ENCODE measurements around the gene COL13A1.

Gene COL13A1

DNA sequence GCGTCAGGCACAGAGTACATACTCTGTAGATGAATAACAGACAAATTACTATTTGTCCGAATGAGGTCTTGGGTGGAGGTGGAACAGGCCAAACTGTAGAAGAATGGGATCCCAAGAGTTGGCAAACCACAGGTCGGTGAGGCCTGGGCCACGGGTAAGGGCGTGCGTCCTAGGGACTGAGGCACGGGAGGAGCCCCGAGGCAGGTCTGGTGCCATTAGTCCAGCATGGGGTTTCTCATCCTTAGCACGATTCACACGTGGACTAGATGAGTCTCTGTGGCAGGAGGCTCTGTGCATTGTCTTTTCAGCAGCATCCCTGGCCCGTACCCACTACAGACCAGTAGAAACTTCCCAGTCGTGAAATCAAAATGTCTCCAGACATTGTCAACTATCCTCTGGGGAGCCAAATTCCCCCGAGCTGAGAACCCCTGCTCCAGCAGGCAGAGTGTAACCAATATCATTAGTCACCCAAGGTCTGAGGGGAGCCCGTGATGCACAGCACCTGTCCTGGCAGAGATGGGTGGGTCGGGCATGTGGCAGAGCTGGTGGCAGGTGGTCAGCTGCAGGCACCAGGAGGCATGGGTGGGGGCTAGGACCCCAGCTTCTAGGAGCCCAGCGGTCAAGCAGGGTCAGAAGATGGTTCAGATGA lies 61.3 kb downstream of the COL13A1 start:
- no peak for DNase-seq (ENCODE audit: low spot score)
- TF ChIP-seq, protein P1, sequence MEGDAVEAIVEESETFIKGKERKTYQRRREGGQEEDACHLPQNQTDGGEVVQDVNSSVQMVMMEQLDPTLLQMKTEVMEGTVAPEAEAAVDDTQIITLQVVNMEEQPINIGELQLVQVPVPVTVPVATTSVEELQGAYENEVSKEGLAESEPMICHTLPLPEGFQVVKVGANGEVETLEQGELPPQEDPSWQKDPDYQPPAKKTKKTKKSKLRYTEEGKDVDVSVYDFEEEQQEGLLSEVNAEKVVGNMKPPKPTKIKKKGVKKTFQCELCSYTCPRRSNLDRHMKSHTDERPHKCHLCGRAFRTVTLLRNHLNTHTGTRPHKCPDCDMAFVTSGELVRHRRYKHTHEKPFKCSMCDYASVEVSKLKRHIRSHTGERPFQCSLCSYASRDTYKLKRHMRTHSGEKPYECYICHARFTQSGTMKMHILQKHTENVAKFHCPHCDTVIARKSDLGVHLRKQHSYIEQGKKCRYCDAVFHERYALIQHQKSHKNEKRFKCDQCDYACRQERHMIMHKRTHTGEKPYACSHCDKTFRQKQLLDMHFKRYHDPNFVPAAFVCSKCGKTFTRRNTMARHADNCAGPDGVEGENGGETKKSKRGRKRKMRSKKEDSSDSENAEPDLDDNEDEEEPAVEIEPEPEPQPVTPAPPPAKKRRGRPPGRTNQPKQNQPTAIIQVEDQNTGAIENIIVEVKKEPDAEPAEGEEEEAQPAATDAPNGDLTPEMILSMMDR (IDR thresholded peaks at IDR 0.05): no peak
- Histone ChIP-seq H3K4me3 (no peak overlapping the region), H3K27ac (no peak overlapping the region)

DNA sequence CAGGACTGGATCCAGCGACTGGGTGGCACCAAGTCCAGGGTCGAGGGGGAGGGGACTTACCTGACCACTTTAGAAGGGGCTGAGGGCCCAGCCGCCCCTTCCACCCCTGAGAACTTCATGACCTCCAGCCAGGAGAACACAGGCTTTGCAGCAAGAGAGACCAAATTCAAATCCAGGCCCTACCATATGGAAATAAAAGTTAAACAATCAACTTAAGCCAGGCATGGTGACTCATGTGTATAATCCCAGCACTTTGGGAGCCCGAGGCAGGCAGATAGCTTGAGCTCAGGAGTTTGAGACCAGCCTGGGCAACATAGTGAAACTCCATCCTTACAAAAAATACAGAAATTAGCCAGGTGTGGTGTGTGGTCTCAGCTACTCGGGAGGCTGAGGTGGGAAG lies 61.9 kb downstream of the COL13A1 start:
- DNase-seq (ENCODE audit: low spot score): no peak

DNA sequence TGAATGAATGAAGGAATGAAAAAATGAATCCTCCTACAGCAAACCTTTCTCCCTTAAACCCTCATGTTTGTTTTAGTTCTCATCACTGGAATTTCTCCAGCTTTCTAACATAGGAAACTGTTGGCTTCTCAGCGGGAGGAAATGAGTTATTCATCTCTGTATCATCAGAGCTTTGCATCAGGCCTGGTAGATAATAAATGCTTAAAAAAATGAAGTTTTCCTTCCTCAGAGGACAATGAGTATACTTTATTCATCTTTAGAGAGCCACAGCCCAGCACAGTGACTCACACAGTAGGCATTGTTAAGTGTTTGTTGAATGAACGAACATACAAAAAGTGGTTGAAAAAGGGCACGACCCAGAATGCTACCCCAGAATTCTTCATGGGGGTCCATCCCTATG lies 62.6 kb downstream of the COL13A1 start:
- Histone ChIP-seq H3K27ac (no peak overlapping the region), H3K4me3 (no peak overlapping the region)
- TF ChIP-seq, protein P1 (IDR thresholded peaks at IDR 0.05): no peak
- DNase-seq (ENCODE audit: low spot score): no peak

More for the DNA sequence above, 61.9 kb downstream of the COL13A1 start:
- Histone ChIP-seq H3K4me3 (no peak overlapping the region), H3K27ac (no peak overlapping the region)
- TF ChIP-seq, protein P1 (IDR thresholded peaks at IDR 0.05): no peak

DNA sequence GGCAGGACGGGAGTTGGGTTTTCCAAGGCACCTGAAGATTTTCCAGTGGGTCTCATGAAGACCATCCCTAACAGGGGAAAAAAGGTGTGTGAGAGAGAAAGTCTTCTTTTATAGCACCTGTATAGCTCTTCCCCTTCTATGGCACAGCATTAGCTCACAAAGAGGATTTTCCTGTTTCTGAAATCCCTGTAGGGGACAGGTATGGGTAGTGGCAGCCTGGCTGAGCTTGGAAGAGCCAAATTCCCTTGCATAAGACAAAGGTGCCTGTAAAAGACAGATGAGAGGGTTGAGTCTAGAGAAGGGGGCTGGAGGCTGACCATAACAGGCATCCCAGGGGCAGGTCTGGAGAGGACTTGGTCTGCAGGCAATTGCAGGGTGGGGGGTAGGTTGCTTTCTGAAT lies 63.7 kb downstream of the COL13A1 start:
- TF ChIP-seq, protein P1 (IDR thresholded peaks at IDR 0.05): no peak
- Histone ChIP-seq H3K27ac (no peak overlapping the region), H3K4me3 (no peak overlapping the region)
- no peak for DNase-seq (ENCODE audit: low spot score)

DNA sequence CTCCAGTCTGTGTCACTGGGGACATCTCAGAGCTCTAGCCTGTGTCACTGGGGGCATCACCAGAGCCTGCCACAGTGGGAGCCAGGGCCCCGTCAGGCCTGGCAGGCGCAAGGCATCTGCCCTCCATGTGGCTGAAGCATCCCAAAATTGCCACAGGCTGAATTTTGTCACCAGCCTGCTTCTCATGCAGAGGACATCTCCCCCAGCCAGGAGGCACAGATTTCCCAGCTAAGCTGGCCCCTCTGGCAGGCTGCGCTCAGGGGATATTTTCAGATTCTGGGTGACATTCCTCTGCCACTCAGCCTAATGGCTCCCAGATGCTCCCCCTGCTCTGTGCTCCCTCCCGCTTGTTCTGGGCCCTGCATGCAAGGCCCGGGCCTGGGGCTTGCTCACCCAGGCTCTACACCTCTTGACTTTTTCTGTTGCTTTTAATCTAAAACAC lies 64.6 kb downstream of the COL13A1 start:
- TF ChIP-seq, protein P1 (IDR thresholded peaks at IDR 0.05): no peak
- DNase-seq (ENCODE audit: low spot score): no peak
- Histone ChIP-seq H3K27ac (peak overlapping the region in 1 of 2 donors; percentile 57), H3K4me3 (peak overlapping the region; percentile 60)

DNA sequence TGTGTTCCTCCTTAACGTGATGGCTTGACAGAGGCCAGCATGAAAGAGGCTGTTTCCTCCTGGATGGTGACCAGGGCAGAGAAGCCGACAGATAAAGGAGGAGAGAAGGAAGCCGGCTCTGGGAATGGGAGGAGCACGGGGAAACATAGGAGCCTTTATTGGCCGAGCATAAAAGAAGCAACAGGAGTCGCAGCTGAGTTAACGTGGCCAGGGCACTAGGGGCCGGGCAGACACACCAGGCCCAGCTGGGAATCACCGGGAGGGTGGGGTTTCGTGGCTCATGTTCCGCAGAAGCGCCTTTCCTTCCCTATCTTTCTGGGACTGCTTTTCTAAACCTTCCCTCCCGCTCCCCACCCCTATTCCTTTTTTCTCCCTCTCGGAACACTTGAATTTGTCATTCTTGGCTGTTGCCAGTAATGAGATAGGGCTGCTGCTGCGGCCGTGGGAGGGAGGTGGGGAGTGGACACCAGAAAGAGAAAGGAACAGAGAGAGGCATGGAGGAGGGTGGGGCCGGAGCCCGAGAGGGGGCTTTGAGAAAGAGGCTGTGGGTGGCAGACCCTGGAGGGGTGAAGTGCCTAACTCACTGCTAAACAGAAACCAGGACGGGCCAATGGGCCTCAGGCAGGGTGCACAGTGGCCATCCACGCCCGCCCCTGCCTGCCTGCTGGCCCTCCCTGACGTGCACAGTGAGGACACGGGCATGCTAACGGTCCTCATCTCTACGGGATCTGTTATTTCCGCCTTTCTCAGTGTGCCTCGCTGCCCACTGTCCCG lies 65.2 kb downstream of the COL13A1 start:
- Histone ChIP-seq H3K4me3 (peak overlapping the region; percentile 60), H3K27ac (peak overlapping the region; percentile 3 to 57)
- DNase-seq (ENCODE audit: low spot score): no peak
- TF ChIP-seq, protein P1 (IDR thresholded peaks at IDR 0.05): no peak
